CD4-positive, CD25-positive, alpha-beta regulatory T cell (primary cell): ENCODE measurements around the gene ADNP2. TPM values are rescaled to one million over a fixed set of nuclear protein-coding genes. Genes with fewer than 3 reads are reported as not detected.

Source experiments
- ATAC-seq, 2 donors: fragments of 150-1000 bp; cut with Tn5 transposase; one replicate each; pipeline ENCODE4 v1.10.0; 2021; ENCODE audit warnings: low read depth in 2 of 2, moderate number of reproducible peaks in 2 of 2, moderate library complexity in 1 of 2
- DNase-seq, 3 donors: peaks; one replicate each; pipeline versions ENCODE4 v3.0.0 to v3.0.0-alpha.2; 2012 to 2022; ENCODE audit warnings: mixed read lengths in 1 of 3
- H3K27ac ChIP-seq: one replicate; pipeline ENCODE4 v1.7.0; 2013; ENCODE audit warnings: mild to moderate bottlenecking, low read length; ENCODE audit not compliant: insufficient read depth, poor library complexity, severe bottlenecking
- H3K27me3 ChIP-seq: one replicate; pipeline ENCODE4 v1.7.0; 2013; ENCODE audit warnings: low read length; ENCODE audit not compliant: control insufficient read depth, insufficient read depth
- H3K36me3 ChIP-seq: one replicate; pipeline ENCODE4 v1.7.0; 2013; ENCODE audit warnings: mild to moderate bottlenecking, low read length, moderate library complexity; ENCODE audit not compliant: control insufficient read depth, insufficient read depth
- H3K4me1 ChIP-seq: 2 replicates; pipeline ENCODE4 v1.7.0; 2013; ENCODE audit warnings: mild to moderate bottlenecking, low read length; ENCODE audit not compliant: insufficient read depth, control insufficient read depth, poor library complexity, severe bottlenecking
- H3K4me3 ChIP-seq: one replicate; pipeline ENCODE4 v1.7.0; 2013; ENCODE audit warnings: low read depth, mild to moderate bottlenecking, low read length, moderate library complexity
- H3K9me3 ChIP-seq, 2 experiments: 1 replicate in 1 of 2; 2 replicates in 1 of 2; pipeline ENCODE4 v1.7.0; 2013; ENCODE audit warnings: low read length in 2 of 2, mild to moderate bottlenecking in 1 of 2, moderate library complexity in 1 of 2; ENCODE audit not compliant: control insufficient read depth in 2 of 2
- H3K27ac Mint-ChIP-seq, 3 donors: one replicate each; pipeline ENCODE4 v1.8.0; 2020 to 2022; ENCODE audit warnings: mild to moderate bottlenecking in 3 of 3, mixed read lengths in 3 of 3, moderate library complexity in 2 of 3
- H3K27me3 Mint-ChIP-seq: one replicate; pipeline ENCODE4 v1.8.0; 2022; ENCODE audit warnings: mild to moderate bottlenecking, mixed read lengths
- H3K36me3 Mint-ChIP-seq: one replicate; pipeline ENCODE4 v1.8.0; 2020; ENCODE audit warnings: mixed read lengths
- H3K4me1 Mint-ChIP-seq, 4 donors: one replicate each; pipeline ENCODE4 v1.8.0; 2020 to 2022; ENCODE audit warnings: mixed read lengths in 4 of 4, mild to moderate bottlenecking in 1 of 4
- H3K4me3 Mint-ChIP-seq, 4 donors: one replicate each; pipeline ENCODE4 v1.8.0; 2020 to 2022; ENCODE audit warnings: mild to moderate bottlenecking in 4 of 4, mixed read lengths in 4 of 4, moderate library complexity in 3 of 4
- H3K9me3 Mint-ChIP-seq, 7 donors: one replicate each; pipeline ENCODE4 v1.8.0; 2020 to 2022; ENCODE audit warnings: mixed read lengths in 7 of 7, mild to moderate bottlenecking in 3 of 7, moderate library complexity in 2 of 7
- polyA plus RNA-seq, 4 donors: library from polyadenylated mRNA; unstranded; fragments of 300-500 nt; fragmentation: Illumina TruSeq; gene quantifications; one replicate each; pipeline ENCODE4 v1.2.3, GENCODE V29; 2021
- total RNA-seq: library from RNA; stranded (reverse); gene quantifications from one replicate; pipeline ENCODE4 v1.2.3, GENCODE V29; 2022

Gene ADNP2
- total and polyA plus RNA-seq, 5 donors from 2014 or later, result 5.8 to 43.6 (median 8.8) TPM

GRCh38 chr18:80188643-80189530 lies 79.8 kb downstream of the ADNP2 start:
- Mint-ChIP-seq H3K27me3 (peaks cover 8% of the 10 kb centered on the region), H3K4me1 (no peaks in the 10 kb centered on the region), H3K4me3 (no peak overlapping the region), H3K36me3 (no peaks in the 10 kb centered on the region), H3K27ac (no peak overlapping the region), H3K9me3 (no peaks in the 10 kb centered on the region)
- no peaks in the 10 kb centered on the region for H3K36me3 ChIP-seq
- no peaks in the 10 kb centered on the region for H3K9me3 ChIP-seq
- H3K27ac ChIP-seq, result no peak overlapping the region
- DNase-seq (no peak), ATAC-seq (no peak)
- H3K4me1 ChIP-seq, result no peaks in the 10 kb centered on the region
- H3K27me3 ChIP-seq, result no peaks in the 10 kb centered on the region
- no peak overlapping the region for H3K4me3 ChIP-seq

DNA sequence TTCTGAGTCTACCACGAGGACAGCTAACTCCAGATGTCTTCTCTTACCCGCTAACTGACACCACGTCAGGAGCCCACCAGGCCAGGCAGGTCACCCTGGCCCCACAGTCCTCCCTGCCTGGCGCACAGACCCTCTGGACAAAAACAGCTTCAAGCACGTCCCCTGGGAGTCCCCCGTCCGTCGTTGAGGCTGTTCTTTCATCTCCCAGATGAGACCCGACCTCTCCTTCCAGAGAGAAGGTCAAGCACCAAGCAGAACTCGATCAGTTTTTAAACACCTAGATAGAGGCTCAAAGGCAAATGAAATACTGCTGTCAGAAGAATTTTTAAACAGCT lies 80.4 kb downstream of the ADNP2 start:
- Mint-ChIP-seq H3K36me3 (no peaks in the 10 kb centered on the region), H3K4me1 (no peaks in the 10 kb centered on the region), H3K4me3 (no peak overlapping the region), H3K27me3 (peaks cover 12% of the 10 kb centered on the region), H3K27ac (no peak overlapping the region), H3K9me3 (no peaks in the 10 kb centered on the region)
- Histone ChIP-seq H3K27me3 (no peaks in the 10 kb centered on the region), H3K36me3 (no peaks in the 10 kb centered on the region), H3K9me3 (no peaks in the 10 kb centered on the region), H3K4me3 (no peak overlapping the region), H3K27ac (no peak overlapping the region), H3K4me1 (no peaks in the 10 kb centered on the region)
- no peak for ATAC-seq
- no peak for DNase-seq

Other genes starting within 250 kb of the ADNP2 start
- gene SLC66A2, start 157.6 kb upstream of the ADNP2 start, total RNA-seq, result 49.6 TPM
- 10 to 100 TPM; 11.7 to 18.3 (median 14.2) TPM for gene SLC66A2, start 157.6 kb upstream of the ADNP2 start, polyA plus RNA-seq
- gene HSBP1L1, start 144.6 kb upstream of the ADNP2 start, total RNA-seq, result 10.5 TPM
- 10 to 100 TPM in 2 of 4 donors, 1 to 10 TPM in 2; 5.2 to 27.6 (median 13.5) TPM for gene HSBP1L1, start 144.6 kb upstream of the ADNP2 start, polyA plus RNA-seq
- gene TXNL4A, start 120.7 kb upstream of the ADNP2 start, total RNA-seq, result 70.5 TPM
- 100 to 1,000 TPM; 211 to 216 (median 214) TPM for gene TXNL4A, start 120.7 kb upstream of the ADNP2 start, polyA plus RNA-seq
- gene RBFA, start 74.8 kb upstream of the ADNP2 start, total RNA-seq, result 13.6 TPM
- 10 to 100 TPM in 2 of 4 donors, 1 to 10 TPM in 2; 7.5 to 10.4 (median 9.3) TPM for gene RBFA, start 74.8 kb upstream of the ADNP2 start, polyA plus RNA-seq
- 0.20 TPM for gene PARD6G, start 138.3 kb downstream of the ADNP2 start, total RNA-seq
- under 1 TPM; 0.36 to 0.48 (median 0.43) TPM for gene PARD6G, start 138.3 kb downstream of the ADNP2 start, polyA plus RNA-seq